ENCODE results near the gene SEMA3E.

DNA sequence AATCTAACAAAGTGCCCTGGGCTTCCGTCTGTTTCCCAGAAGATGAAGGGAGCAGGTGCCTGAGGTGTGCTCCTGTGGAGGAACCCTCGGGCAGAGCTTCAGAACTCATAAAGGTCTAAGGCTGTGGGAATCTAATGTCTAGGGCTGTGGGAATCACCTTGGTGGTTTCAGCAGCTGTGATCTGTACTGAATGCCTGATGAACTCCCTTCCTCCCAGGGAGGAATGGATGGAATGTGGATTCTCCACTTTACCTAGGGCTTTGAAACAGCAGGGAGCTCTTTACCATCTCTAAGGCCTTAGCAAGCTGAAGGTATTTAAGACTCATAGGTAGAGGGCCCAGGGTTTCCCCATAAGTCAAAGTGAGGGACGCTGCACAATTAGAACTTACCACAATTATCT, 36.0 kb upstream of the SEMA3E start:
- TF ChIP-seq ZNF274 (IDR thresholded peaks at IDR 0.05; ENCODE audit: low read depth, low read length), result no peak
- TF ChIP-seq YY1 (IDR thresholded peaks at IDR 0.05; ENCODE audit: insufficient read depth, insufficient read length), result no peak
